Activated CD4-positive, CD25-positive, alpha-beta regulatory T cell treated with anti-CD3 and anti-CD28 coated beads, Interleukin-2, amount 50 U/mL, for 16 hours (primary cell): ENCODE measurements around the gene OAF.
"Not testable (repeated sequence)": the region's sequence is repeated elsewhere in the genome, so short reads cannot be mapped to it uniquely, and the experiment has no call there.

Experiments
- DNase-seq: peaks from one replicate; pipeline ENCODE4 v3.0.0-alpha.2; 2020; ENCODE audit warnings: low read depth, low spot score

OAF gene

DNA sequence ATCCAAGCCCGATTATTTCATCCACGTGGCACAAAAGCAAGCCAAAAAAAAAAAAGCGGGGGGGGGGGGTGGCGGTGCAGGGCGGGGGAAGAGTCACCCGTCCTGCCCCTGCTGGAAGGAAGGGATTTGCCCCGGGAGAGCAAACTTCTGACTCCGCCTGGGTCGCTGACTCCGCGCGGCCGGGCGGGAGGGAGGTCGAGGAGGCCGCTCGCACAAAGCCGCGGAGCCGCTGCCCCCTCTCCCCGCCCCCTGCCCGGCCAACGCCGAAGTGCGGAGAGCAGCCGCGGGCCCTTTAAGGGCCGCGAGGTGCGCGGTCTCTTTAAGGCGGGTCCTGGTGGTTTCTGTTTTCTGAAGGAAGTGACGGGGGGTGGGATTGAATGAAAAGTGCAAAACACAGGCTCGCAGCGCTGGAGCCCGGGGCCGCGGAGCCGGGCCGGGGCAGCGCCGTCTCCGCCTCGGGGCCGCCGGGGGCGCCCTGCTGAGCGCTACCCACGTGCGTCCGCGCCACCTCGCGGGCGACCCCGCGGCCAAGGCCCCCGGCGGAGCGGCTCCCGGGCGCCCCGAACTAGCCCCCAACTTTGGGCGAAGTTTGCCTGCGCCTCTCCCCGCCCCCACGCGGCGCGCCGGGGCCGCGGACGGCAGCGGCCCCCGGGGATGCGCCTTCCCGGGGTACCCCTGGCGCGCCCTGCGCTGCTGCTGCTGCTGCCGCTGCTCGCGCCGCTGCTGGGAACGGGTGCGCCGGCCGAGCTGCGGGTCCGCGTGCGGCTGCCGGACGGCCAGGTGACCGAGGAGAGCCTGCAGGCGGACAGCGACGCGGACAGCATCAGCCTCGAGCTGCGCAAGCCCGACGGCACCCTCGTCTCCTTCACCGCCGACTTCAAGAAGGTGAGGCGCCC, at the start of gene OAF:
OAF (plus strand) TSS at position 407 of the 896 bp plus-strand sequence; CDS start at position 655, 248 bp downstream.
- DNase-seq = no peak

DNA sequence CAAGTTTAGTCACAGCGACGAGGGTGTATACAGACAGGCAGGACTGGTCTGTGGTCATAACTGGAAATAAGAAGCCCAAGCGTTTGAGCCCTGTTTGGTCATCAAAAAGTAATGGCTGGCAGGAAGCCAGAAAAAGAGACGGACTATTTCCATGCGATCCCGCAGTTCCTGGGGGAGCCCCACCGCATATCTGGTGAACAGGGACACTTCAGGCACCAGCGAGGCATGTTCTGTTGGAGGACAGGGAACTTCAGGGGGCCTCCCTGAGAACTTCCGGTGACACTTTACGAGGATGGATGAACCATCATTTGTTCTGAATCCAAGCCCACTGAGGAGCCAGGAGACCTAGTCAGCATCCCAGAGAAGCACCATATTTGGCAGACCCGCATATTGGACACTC, 43.2 kb upstream of the OAF start:
- DNase-seq = no peak

DNA sequence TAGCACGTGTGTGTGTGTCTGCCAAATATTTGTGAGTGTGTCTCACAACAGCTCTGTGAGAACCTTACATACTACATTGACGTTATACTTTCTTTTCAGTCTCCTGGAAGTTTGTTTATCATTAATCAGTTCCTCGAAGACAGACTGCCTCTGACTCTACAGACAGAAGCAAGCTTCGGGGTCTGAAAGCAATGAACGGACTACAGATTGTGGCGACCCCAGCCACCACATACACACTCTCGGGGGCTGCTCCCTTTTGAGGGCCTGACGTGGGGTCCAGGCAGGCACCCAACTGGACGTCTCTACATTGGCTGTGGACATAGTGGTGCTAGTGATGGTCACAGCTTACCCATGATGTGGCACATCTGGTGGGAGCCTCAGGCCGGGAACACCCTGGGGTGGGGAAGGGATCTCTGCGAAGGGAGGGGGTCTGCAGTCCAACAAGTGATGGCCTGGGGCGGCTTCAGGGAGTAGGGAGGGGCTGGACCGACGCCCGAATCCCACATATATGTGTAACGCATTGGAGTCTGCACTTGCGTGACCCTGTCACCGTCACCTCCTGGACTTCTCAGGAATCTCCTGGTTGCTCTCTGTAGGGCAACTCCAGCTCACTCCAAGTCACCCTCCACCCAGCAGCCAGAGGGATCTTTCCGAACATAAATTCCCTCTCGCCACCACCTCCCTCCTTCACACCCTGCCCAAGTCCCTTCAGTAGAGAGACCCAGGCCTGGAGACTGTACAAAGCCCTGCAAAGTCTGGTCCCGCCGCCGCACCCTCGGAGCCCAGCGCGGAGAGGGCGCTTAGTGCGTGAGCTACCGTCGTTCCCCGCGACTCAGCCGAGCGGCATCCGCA, 42.5 kb upstream of the OAF start:
- DNase-seq = no peak

DNA sequence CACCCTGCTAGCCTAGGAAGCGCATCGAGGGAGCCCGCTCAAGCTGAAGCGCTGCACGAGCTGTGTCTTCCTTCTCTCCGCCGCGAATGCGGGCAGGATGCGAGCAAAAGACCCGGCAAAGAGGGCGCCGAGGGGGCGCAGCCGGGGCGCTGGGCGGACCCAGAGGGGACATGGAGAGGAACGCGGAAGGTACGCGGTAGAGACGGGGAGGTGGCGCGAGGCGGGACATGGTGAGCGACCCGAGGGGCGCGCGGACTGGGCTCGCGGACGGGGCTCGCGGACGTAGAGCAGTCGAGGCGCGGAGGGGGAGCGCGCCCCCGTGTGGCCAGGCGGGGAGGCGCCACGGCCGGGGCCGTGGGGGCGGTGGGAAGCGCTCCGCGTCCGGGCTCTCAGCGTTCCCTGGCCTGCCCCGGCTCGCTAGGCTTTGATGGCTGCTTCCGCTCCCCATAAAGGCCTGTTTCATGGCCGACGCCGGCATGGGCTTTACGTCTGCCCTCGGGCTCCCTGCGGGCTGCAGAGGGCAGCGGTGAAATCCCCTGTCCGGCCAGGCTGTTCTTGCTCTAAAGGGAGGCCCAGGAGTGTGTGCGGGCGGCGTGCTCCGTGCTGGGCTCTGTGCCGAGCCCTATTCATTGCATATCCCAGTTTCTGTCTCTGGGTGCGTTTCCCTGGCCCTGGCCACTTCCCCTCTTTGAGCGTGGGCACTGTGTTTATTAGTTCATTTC, 41.7 kb upstream of the OAF start:
- DNase-seq = no peak

DNA sequence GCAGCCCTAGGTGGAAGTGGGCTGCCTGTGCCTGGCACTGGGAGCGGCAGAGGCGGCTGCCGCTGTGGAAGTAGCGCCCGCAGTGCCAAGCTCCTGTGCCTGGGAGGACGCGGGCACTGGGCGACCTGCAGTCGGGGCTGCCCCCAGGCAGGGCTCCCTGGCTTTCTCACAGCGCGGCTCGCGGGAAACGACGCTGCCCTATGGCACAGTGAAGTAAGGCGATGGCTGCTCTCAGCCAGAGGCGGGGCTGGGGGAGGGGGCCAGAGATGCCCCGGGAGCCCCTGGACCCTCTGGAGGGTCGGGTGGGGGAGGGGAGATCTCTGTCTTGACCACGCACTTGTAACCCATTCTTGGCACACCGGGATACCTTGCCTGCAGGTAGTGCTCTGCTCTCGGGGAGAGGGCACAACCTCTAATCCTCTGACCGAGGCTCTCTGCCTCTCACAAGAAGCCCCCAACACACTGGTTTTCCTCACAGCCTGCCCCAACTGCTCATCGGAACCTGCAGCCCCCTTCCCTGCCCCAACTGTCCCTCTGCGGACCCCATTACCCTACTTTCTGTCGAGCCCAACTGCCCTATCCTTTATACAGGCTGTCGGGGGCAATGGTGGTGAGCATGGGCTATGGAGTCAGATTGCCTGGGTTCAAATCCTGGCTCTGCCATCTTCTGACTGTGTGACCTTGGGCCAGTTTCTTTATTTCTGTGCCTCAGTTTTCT, 40.7 kb upstream of the OAF start:
- DNase-seq = no peak

DNA sequence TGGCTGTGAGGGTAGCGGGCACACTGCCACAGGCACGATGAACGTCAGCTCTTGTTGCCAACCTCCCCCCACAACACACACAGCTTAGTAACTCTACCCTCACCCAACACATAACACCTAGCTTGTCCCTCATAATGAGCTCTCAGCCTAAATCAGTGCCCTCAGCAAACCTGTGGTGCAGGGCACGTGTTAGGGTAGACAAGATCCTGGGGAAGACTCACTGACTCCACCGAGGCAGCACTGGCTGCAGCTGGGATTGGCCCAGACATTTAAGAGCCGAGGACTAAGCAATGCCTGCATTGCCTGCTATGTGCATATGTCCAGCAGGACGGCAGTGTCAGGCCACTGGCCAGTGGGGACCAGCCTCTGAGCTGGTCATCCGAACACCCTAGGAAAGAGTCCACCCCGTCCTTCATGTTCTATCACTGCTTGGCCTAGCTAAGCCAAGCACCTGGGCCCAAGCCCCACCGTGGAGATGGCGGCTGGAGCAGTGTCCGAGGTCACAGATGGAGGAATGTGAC, 40.0 kb upstream of the OAF start:
- no peak for DNase-seq

GRCh38 chr11:120172054-120172911, 38.5 kb upstream of the OAF start:
- no peak for DNase-seq

DNA sequence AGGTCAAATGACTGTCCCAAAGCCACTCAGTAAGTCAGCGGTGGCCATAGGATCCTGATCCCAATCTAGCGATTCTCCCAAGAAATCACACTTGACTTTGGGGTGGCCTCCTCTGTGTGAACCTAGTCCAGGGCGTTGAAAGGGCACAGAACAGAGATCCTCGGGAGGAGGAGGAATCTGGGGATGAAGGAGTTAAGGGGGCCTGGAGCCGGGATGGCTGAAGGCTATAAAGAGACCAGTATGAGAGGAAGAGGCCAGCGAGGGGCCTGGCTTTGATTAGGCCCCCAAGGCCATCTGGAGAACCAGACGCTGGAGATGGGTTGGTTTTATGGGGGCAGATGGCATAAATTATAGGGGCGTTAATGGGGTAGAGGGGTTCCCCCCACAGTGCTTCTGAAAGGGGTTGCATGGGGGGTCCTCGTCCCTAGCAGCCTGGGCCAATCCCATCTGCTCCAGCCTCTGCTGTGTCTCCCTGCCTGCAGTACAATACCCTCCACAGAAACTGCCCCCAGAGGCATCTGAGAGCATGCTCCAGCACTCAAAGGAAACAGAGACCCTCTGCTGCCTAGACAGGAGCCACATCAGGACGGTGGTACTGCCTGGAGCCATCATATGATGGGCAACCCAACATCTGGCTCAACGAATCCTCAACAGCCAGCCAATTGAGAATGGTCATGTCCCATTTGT, 37.7 kb upstream of the OAF start:
- DNase-seq = no peak

DNA sequence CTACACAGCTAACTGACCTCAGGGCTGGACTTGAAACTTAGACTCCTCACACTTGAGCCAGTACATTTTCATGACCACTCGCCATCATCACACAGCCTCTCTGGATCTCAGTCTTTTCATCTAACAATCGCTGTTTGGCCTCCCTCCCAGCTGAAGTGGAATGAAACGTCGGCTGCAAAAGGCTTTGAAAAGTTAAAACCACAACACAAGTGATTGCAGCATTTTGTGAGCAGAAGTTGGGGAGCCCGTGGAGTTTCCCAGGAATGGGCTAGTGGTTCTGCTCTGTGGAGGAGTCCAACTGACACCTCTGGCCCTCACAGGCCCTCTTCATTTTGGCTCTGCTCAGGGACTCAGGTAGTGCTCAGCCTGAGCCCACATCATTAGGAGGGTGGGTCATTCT, 37.0 kb upstream of the OAF start:
- DNase-seq = no peak

DNA sequence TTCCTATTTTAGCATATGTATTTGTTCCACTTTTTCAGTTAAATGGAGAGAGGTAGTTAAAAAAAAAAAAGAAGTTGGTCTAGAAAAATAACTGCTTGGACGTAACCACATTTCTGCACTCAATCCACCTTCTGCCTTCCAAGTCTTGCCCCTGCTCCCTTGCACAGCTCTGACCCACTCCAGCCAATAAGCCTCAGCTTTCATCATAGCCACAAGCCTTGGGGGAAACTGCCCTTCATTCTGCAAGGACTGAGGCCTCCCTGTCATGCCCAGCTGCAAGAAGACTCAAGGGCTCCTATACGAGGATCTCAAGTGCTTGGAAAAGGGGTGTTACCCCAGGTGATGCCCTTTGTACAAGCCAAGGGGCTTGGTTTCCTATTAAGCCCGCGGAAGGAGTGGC, 36.0 kb upstream of the OAF start:
- DNase-seq = no peak

GRCh38 chr11:120178561-120179056, 32.2 kb upstream of the OAF start:
- no peak for DNase-seq

- no peak for DNase-seq
These were observed 31.7 kb upstream of the OAF start for GRCh38 chr11:120179057-120179672.

- DNase-seq = not testable (repeated sequence)
These were observed 30.8 kb upstream of the OAF start for GRCh38 chr11:120180063-120180462.

DNA sequence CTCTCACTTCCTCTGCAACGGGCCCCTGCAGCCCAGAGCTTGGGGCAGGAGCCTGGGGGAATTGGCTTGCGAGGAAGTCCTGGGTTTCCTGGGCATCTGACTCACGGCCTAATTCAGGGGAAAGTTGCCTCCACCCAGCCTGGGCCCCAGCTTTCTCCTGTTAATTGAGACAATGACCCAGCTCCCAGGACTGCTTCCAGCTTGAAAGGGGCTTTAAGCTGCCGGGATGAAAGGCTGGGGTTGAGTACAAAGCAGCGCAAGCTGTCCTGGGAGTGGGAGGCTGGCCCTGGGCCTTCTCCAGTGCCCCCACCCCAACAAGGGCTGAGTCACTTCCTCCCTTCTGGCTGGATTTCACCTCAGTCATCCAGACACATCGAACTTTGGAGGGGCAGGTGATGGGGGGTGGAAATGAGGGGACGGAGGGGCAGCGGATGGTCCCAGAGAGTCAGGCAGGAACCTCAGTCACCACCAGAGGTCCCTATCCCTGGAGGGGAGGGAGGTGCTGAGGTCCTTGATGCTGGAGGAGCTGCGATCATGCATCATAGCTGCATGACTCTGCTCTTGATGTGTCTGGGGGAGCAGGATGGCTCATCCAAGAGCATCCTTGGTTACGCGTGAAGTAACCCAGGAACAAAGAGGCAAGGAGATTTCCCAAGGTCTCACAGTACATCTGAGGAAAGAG, 30.1 kb upstream of the OAF start:
- no peak for DNase-seq

DNA sequence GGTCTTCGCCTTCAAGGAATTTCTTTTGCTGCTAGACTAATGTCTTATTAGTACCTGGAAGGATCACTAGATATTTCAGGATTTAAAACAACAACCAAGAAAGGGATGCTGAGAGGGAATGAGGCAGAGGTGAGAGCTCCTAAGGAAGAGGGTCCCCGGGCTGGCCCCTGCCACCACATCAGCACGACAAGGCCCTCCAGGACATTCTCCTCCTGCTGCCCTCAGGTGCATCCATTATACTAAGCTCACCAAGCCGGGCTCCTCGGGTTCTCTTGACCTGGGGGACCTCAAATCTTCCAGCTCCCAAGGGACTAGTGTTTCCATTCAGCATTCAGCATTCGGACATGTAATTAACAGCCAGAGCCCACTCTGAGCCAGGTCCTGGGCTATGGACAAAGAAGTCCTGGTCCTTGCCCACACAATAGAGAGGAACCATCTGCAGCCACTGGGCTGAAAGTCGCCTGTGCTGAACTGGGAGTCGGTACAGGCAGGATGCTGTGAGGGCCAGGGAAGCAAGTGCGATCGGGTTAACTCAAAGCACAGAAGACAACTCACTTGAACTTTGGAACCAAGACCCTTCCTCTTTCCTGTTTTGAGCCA, 29.4 kb upstream of the OAF start:
- DNase-seq = no peak

- no peak for DNase-seq
These were observed 28.5 kb upstream of the OAF start for GRCh38 chr11:120182372-120182771.

DNA sequence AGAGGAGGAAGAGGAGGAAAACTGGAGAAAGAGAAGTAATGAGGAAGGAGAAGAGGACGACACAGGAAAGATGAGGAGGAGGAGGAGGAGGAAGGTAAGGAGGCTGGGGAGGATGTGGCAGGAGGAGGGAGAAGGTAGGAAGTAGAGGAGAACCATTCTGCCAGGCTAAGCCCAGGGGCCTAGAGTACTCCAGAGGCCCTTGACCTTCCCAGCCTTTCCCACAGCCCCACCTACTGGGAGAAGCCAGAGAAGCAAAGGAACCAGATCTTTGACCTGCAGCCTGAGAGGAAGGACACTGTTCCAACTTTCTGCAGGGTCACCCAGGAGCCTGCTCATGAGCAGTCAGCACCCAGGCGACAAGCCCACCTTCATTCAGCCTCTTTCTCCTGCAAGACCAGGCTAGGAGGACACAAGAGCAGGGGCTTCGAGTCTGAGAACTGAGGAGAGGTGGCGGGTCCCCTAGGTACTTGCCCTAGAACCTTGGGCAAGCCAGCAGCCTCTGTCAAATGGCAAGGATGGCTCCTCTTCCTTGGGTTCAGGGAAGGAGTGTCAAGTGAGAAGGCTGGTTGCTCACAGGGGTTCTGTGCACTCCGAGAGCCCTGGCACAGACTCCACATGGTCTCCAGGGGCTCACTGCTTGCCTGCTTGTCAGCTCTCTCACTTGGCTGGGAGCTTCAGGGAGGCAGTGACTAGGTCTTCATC, 27.9 kb upstream of the OAF start:
- no peak for DNase-seq
